Superior temporal gyrus (tissue), 1 donor: ENCODE measurements around the gene KCNMA1.
"Not testable (repeated sequence)": the region's sequence is repeated elsewhere in the genome, so short reads cannot be mapped to it uniquely, and the experiment has no call there.

Source experiments
- DNase-seq: peaks from one replicate; pipeline ENCODE4 v3.0.0-alpha.2; 2016; ENCODE audit errors: extremely low spot score

KCNMA1 gene

GRCh38 chr10:77533146-77533886 lies 104.3 kb downstream of the KCNMA1 start:
- DNase-seq: no peak

- no peak for DNase-seq
These were observed 105.5 kb downstream of the KCNMA1 start for GRCh38 chr10:77532068-77532467.

- peak; percentile 57 for DNase-seq
These were observed 106.1 kb downstream of the KCNMA1 start for GRCh38 chr10:77531441-77532001.

GRCh38 chr10:77530011-77530410 lies 107.6 kb downstream of the KCNMA1 start:
- DNase-seq: no peak

- DNase-seq: no peak
These were observed 108.5 kb downstream of the KCNMA1 start for GRCh38 chr10:77529050-77529576.

GRCh38 chr10:77527839-77528238 lies 109.8 kb downstream of the KCNMA1 start:
- no peak for DNase-seq

GRCh38 chr10:77526868-77527617 lies 110.6 kb downstream of the KCNMA1 start:
- no peak for DNase-seq

- DNase-seq: no peak
These were observed 113.3 kb downstream of the KCNMA1 start for GRCh38 chr10:77524281-77524711.

GRCh38 chr10:77522268-77522809 lies 115.3 kb downstream of the KCNMA1 start:
- no peak for DNase-seq

- DNase-seq: no peak
These were observed 116.6 kb downstream of the KCNMA1 start for GRCh38 chr10:77520995-77521394.

- DNase-seq: no peak
These were observed 117.3 kb downstream of the KCNMA1 start for GRCh38 chr10:77520290-77520689.

- DNase-seq: not testable (repeated sequence)
These were observed 117.8 kb downstream of the KCNMA1 start for GRCh38 chr10:77519791-77520190.

GRCh38 chr10:77518910-77519274 lies 118.7 kb downstream of the KCNMA1 start:
- DNase-seq: no peak

- DNase-seq: no peak
These were observed 119.2 kb downstream of the KCNMA1 start for GRCh38 chr10:77518241-77518909.

- no peak for DNase-seq
These were observed 121.0 kb downstream of the KCNMA1 start for GRCh38 chr10:77516575-77516974.

- no peak for DNase-seq
These were observed 122.7 kb downstream of the KCNMA1 start for GRCh38 chr10:77514870-77515269.

- no peak for DNase-seq
These were observed 123.8 kb downstream of the KCNMA1 start for GRCh38 chr10:77513781-77514331.

- no peak for DNase-seq
These were observed 124.4 kb downstream of the KCNMA1 start for GRCh38 chr10:77513220-77513619.

- no peak for DNase-seq
These were observed 125.4 kb downstream of the KCNMA1 start for GRCh38 chr10:77512219-77512578.

GRCh38 chr10:77511498-77512218 lies 126.0 kb downstream of the KCNMA1 start:
- no peak for DNase-seq

GRCh38 chr10:77510695-77511094 lies 126.9 kb downstream of the KCNMA1 start:
- no peak for DNase-seq
